ENCODE data around the gene MRPL43. TPM values are rescaled to one million over a fixed set of nuclear protein-coding genes. Genes with fewer than 3 reads are reported as not detected.

MRPL43 gene
- total and polyA plus RNA-seq, 4 donors = 43.6 to 105 (median 84.5) TPM

GRCh38 chr10:100942229-100942628 lies 45.1 kb downstream of the MRPL43 start:
- no peaks in the 10 kb centered on the region for H3K4me1 ChIP-seq (ENCODE audit: control insufficient read depth in 5 of 5, insufficient read depth in 5 of 5, low read length in 5 of 5)
- peaks cover 23 to 60% (median 31%) of the 10 kb centered on the region in 4 donors for H3K36me3 ChIP-seq (ENCODE audit: control insufficient read depth in 4 of 4, insufficient read depth in 4 of 4, low read length in 4 of 4)
- no peak overlapping the region for H3K27ac ChIP-seq (ENCODE audit: low read depth in 1 of 2, low read length in 1 of 2)
- ATAC-seq (ENCODE audit: insufficient read depth, low FRiP score) (no peak), DNase-seq (no peak)
- H3K9ac ChIP-seq (ENCODE audit: insufficient read depth in 1 of 2, low read length in 2 of 2) = no peak overlapping the region
- TF ChIP-seq, protein P1, sequence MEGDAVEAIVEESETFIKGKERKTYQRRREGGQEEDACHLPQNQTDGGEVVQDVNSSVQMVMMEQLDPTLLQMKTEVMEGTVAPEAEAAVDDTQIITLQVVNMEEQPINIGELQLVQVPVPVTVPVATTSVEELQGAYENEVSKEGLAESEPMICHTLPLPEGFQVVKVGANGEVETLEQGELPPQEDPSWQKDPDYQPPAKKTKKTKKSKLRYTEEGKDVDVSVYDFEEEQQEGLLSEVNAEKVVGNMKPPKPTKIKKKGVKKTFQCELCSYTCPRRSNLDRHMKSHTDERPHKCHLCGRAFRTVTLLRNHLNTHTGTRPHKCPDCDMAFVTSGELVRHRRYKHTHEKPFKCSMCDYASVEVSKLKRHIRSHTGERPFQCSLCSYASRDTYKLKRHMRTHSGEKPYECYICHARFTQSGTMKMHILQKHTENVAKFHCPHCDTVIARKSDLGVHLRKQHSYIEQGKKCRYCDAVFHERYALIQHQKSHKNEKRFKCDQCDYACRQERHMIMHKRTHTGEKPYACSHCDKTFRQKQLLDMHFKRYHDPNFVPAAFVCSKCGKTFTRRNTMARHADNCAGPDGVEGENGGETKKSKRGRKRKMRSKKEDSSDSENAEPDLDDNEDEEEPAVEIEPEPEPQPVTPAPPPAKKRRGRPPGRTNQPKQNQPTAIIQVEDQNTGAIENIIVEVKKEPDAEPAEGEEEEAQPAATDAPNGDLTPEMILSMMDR (IDR thresholded peaks at IDR 0.05; ENCODE audit: control extremely low read depth, extremely low read depth) = no peak
- H3K4me3 ChIP-seq = no peak overlapping the region
- H3K27me3 ChIP-seq (ENCODE audit: control insufficient read depth in 3 of 3, insufficient read depth in 3 of 3, low read length in 2 of 3) = no peaks in the 10 kb centered on the region
- 94 to 98% methylated on average over 3 of the region's 3 CpGs for WGBS, 2 donors
- H3K9me3 ChIP-seq (ENCODE audit: control insufficient read depth in 4 of 4, insufficient read depth in 3 of 4, low read length in 3 of 4) = no peaks in the 10 kb centered on the region

DNA sequence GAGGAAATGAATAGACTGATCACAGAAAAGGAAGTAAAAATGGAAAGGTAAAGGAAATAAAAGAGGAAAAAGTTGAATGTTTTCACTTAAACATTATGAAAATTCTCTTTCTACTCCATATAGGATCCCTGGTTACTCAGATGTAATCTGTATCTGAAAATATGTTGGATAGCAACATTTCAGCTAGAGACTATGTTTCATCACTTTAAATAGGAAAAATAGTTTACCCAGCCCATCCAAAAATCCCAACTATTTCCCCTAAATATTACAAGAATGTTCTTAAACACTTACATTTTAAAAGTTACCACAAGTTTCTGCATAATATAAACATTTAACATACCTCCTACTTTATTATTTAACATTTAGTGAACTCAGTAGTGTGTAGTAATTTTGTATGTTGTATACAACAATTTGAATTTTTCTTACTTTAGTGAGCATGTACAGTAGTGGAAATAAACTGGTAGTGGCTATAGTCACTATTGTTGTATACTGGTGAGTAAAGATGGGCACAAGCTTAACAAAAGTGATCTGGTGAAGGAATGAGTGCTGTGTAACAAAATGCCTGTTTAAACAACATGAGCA lies 47.4 kb downstream of the MRPL43 start:
- ATAC-seq (ENCODE audit: insufficient read depth, low FRiP score) (no peak), DNase-seq (no peak)
- H3K27me3 ChIP-seq (ENCODE audit: control insufficient read depth in 3 of 3, insufficient read depth in 3 of 3, low read length in 2 of 3) = no peaks in the 10 kb centered on the region
- no peak overlapping the region for H3K27ac ChIP-seq (ENCODE audit: low read depth in 1 of 2, low read length in 1 of 2)
- H3K36me3 ChIP-seq (ENCODE audit: control insufficient read depth in 4 of 4, insufficient read depth in 4 of 4, low read length in 4 of 4) = peaks cover 21 to 44% (median 25%) of the 10 kb centered on the region in 4 donors
- TF ChIP-seq, protein P1 (IDR thresholded peaks at IDR 0.05; ENCODE audit: control extremely low read depth, extremely low read depth) = no peak
- no peaks in the 10 kb centered on the region for H3K9me3 ChIP-seq (ENCODE audit: control insufficient read depth in 4 of 4, insufficient read depth in 3 of 4, low read length in 3 of 4)
- H3K4me3 ChIP-seq = no peak overlapping the region
- no peak overlapping the region for H3K9ac ChIP-seq (ENCODE audit: insufficient read depth in 1 of 2, low read length in 2 of 2)
- no peaks in the 10 kb centered on the region for H3K4me1 ChIP-seq (ENCODE audit: control insufficient read depth in 5 of 5, insufficient read depth in 5 of 5, low read length in 5 of 5)

Small RNAs within 50 kb of the gene (small RNA-seq; reads per million reads assigned to genes)
- gene MIR608 (ENCODE audit: low replicate concordance) = not detected

Other genes with a start within 250 kb of the MRPL43 start
- not detected for gene PAX2, start 241.9 kb downstream of the MRPL43 start, total RNA-seq
- not detected for gene PAX2, start 241.9 kb downstream of the MRPL43 start, polyA plus RNA-seq
- gene SLF2, start 74.5 kb downstream of the MRPL43 start, total RNA-seq = 10 to 100 TPM; 30.1 to 60.0 TPM
- gene SLF2, start 74.5 kb downstream of the MRPL43 start, polyA plus RNA-seq = 10 to 100 TPM in 1 of 2 donors, 1 to 10 TPM in 1; 7.1 to 13.5 TPM
- 1 to 10 TPM; 3.0 to 7.4 TPM for gene SEMA4G, start 18.0 kb downstream of the MRPL43 start, total RNA-seq
- 1 to 10 TPM; 1.2 to 2.5 TPM for gene SEMA4G, start 18.0 kb downstream of the MRPL43 start, polyA plus RNA-seq
- 1 to 10 TPM; 3.9 to 6.8 TPM for gene TWNK, start within 50 bp of the MRPL43 start, total RNA-seq
- gene TWNK, start within 50 bp of the MRPL43 start, polyA plus RNA-seq = 1 to 10 TPM; 4.4 to 8.3 TPM
- 10 to 100 TPM; 53.2 to 58.0 TPM for gene LZTS2, start 12.3 kb upstream of the MRPL43 start, total RNA-seq
- 10 to 100 TPM; 44.5 to 76.8 TPM for gene LZTS2, start 12.3 kb upstream of the MRPL43 start, polyA plus RNA-seq
- gene PDZD7, start 43.6 kb upstream of the MRPL43 start, total RNA-seq = 1 to 10 TPM in 1 of 2 donors, under 1 TPM in 1; 0.09 to 1.3 TPM
- gene PDZD7, start 43.6 kb upstream of the MRPL43 start, polyA plus RNA-seq = under 1 TPM; 0.27 to 0.83 TPM
- gene SFXN3, start 43.7 kb upstream of the MRPL43 start, total RNA-seq = 10 to 100 TPM; 39.0 to 95.8 TPM
- gene SFXN3, start 43.7 kb upstream of the MRPL43 start, polyA plus RNA-seq = 10 to 100 TPM; 36.4 to 40.2 TPM
- gene KAZALD1, start 74.5 kb upstream of the MRPL43 start, total RNA-seq = 10 to 100 TPM in 1 of 2 donors, 1 to 10 TPM in 1; 8.2 to 12.1 TPM
- gene KAZALD1, start 74.5 kb upstream of the MRPL43 start, polyA plus RNA-seq = 1 to 10 TPM; 4.1 to 6.5 TPM
- not detected for gene TLX1, start 143.8 kb upstream of the MRPL43 start, total RNA-seq
- not detected for gene TLX1, start 143.8 kb upstream of the MRPL43 start, polyA plus RNA-seq
- gene LBX1, start 242.0 kb upstream of the MRPL43 start, total RNA-seq = under 1 TPM in 1 of 2 donors, not detected in 1; 0.09 TPM
- gene LBX1, start 242.0 kb upstream of the MRPL43 start, polyA plus RNA-seq = under 1 TPM; 0.02 to 0.04 TPM